ENCODE results near the gene SLC6A19.

SLC6A19 gene

GRCh38 chr5:1189269-1189668 is 12.1 kb upstream of the SLC6A19 start:
- H3K27me3 ChIP-seq (ENCODE audit: low read length), result no peaks in the 10 kb centered on the region
- no peak overlapping the region for H3K27ac ChIP-seq (ENCODE audit: low read depth, low read length)
- no peaks in the 10 kb centered on the region for H4K20me1 ChIP-seq (ENCODE audit: low read depth, low read length)
- H3K4me3 ChIP-seq (ENCODE audit: insufficient read depth, low read length, poor library complexity, severe bottlenecking), result no peak overlapping the region
- H3F3A ChIP-seq (ENCODE audit: insufficient read depth), result no peaks in the 10 kb centered on the region
- H3K79me2 ChIP-seq (ENCODE audit: insufficient read depth, low read length), result no peaks in the 10 kb centered on the region
- TF ChIP-seq EZH2phosphoT487 (conservative IDR thresholded peaks at IDR 0.05; ENCODE audit: low read length), result no peak
- no peak for TF ChIP-seq CTCF (IDR thresholded peaks at IDR 0.05; ENCODE audit: insufficient read depth, low read length, poor library complexity, severe bottlenecking)
- H3K9me3 ChIP-seq (ENCODE audit: insufficient read depth, low read length), result no peaks in the 10 kb centered on the region
- H3K9ac ChIP-seq (ENCODE audit: low read length), result no peak overlapping the region
- H2AFZ ChIP-seq (ENCODE audit: low read depth, low read length, severe bottlenecking), result no peak overlapping the region
- H3K9me2 ChIP-seq (replicated peaks; ENCODE audit: insufficient read depth, low read length), result no peaks in the 10 kb centered on the region
- no peak overlapping the region for H3K4me2 ChIP-seq (ENCODE audit: low read depth, low read length, poor library complexity, severe bottlenecking)
- H3K36me3 ChIP-seq (ENCODE audit: low read length), result no peaks in the 10 kb centered on the region

- H3K9me3 ChIP-seq (ENCODE audit: insufficient read depth, low read length), result no peaks in the 10 kb centered on the region
- H3K9ac ChIP-seq (ENCODE audit: low read length), result no peak overlapping the region
- no peak overlapping the region for H3K4me2 ChIP-seq (ENCODE audit: low read depth, low read length, poor library complexity, severe bottlenecking)
- H3K79me2 ChIP-seq (ENCODE audit: insufficient read depth, low read length), result no peaks in the 10 kb centered on the region
- no peaks in the 10 kb centered on the region for H3K36me3 ChIP-seq (ENCODE audit: low read length)
- H2AFZ ChIP-seq (ENCODE audit: low read depth, low read length, severe bottlenecking), result no peak overlapping the region
- TF ChIP-seq EZH2phosphoT487 (conservative IDR thresholded peaks at IDR 0.05; ENCODE audit: low read length), result no peak
- TF ChIP-seq CTCF (IDR thresholded peaks at IDR 0.05; ENCODE audit: insufficient read depth, low read length, poor library complexity, severe bottlenecking), result no peak
- no peak overlapping the region for H3K4me3 ChIP-seq (ENCODE audit: insufficient read depth, low read length, poor library complexity, severe bottlenecking)
- H3K9me2 ChIP-seq (replicated peaks; ENCODE audit: insufficient read depth, low read length), result no peaks in the 10 kb centered on the region
- H3K27me3 ChIP-seq (ENCODE audit: low read length), result no peaks in the 10 kb centered on the region
- H4K20me1 ChIP-seq (ENCODE audit: low read depth, low read length), result no peaks in the 10 kb centered on the region
- H3F3A ChIP-seq (ENCODE audit: insufficient read depth), result no peaks in the 10 kb centered on the region
- no peak overlapping the region for H3K27ac ChIP-seq (ENCODE audit: low read depth, low read length)
These were observed 11.1 kb upstream of the SLC6A19 start for GRCh38 chr5:1190278-1190677.

GRCh38 chr5:1190837-1191239 is 10.6 kb upstream of the SLC6A19 start:
- H3K4me2 ChIP-seq (ENCODE audit: low read depth, low read length, poor library complexity, severe bottlenecking), result no peak overlapping the region

More at GRCh38 chr5:1190837-1191239, 10.6 kb upstream of the SLC6A19 start:
- H3K9me2 ChIP-seq (replicated peaks; ENCODE audit: insufficient read depth, low read length), result no peaks in the 10 kb centered on the region
- H3F3A ChIP-seq (ENCODE audit: insufficient read depth), result no peaks in the 10 kb centered on the region
- H3K36me3 ChIP-seq (ENCODE audit: low read length), result no peaks in the 10 kb centered on the region
- H3K27ac ChIP-seq (ENCODE audit: low read depth, low read length), result no peak overlapping the region
- no peaks in the 10 kb centered on the region for H3K27me3 ChIP-seq (ENCODE audit: low read length)
- no peak overlapping the region for H3K9ac ChIP-seq (ENCODE audit: low read length)
- H3K9me3 ChIP-seq (ENCODE audit: insufficient read depth, low read length), result no peaks in the 10 kb centered on the region
- H4K20me1 ChIP-seq (ENCODE audit: low read depth, low read length), result no peaks in the 10 kb centered on the region
- no peak overlapping the region for H2AFZ ChIP-seq (ENCODE audit: low read depth, low read length, severe bottlenecking)
- H3K79me2 ChIP-seq (ENCODE audit: insufficient read depth, low read length), result no peaks in the 10 kb centered on the region
- H3K4me3 ChIP-seq (ENCODE audit: insufficient read depth, low read length, poor library complexity, severe bottlenecking), result no peak overlapping the region
- no peak for TF ChIP-seq CTCF (IDR thresholded peaks at IDR 0.05; ENCODE audit: insufficient read depth, low read length, poor library complexity, severe bottlenecking)
- no peak for TF ChIP-seq EZH2phosphoT487 (conservative IDR thresholded peaks at IDR 0.05; ENCODE audit: low read length)

Measured in SU-DHL-6 (cell line).